NCI-H510A (cell line): ENCODE data around the gene FADS6.
"Not testable (repeated sequence)": the region's sequence is repeated elsewhere in the genome, so short reads cannot be mapped to it uniquely, and the experiment has no call there.

ENCODE experiments used
- DNase-seq: peaks from one replicate; lab custom pipeline; 2025; lab: John Stamatoyannopoulos, UW

Gene FADS6

DNA sequence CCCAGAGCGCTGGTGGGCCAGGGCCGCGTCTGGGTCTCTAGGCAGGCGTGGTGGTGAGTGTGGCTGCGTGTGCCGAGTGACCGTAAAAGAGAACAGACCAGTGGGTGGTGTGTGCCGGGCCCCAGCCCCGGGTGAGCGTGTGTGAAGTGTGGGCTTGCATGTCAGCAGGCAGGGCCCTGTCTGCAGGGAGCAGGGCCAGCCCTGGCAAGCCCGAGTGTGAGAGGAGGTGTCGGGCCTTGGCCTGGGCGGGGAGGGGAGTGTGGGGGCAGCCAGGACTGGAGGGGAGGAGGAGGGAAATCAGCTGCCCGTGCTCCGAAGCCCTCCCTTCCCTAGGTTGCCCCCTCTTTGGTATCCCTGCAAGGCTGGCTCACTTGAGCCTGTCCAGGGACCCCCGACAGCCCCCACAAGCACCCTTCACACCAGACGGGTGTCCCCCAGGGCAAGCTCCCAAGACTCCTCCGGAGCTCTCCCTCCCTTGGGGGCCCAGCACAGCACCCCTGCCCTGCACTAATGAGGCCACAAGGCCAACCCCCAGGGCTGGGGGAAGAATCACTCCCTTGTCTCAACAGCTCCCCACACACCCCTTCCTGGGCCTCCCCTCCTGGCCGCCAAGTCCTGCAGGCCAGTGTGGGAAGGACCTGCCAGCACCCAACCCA is 27.7 kb upstream of the FADS6 start:
- DNase-seq, result no peak

DNA sequence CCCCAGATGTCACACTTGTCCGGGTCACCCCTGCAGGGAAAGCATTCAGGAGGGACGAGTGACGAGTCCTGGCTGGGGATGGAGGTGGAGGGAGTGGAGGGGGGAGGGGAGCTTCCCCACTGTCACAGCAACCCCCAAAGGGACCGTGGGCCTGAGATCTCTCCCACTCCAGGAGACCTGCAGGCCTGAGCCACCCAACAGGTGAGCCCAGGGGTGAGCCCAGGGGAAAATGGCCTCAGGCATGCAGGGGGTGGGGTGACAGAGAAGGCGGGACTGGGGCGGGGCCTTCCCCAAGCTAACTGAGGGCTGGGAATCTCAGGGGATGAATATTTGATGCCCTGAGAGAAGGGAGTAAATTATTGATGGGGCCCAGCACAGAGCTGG is 27.2 kb upstream of the FADS6 start:
- no peak for DNase-seq

DNA sequence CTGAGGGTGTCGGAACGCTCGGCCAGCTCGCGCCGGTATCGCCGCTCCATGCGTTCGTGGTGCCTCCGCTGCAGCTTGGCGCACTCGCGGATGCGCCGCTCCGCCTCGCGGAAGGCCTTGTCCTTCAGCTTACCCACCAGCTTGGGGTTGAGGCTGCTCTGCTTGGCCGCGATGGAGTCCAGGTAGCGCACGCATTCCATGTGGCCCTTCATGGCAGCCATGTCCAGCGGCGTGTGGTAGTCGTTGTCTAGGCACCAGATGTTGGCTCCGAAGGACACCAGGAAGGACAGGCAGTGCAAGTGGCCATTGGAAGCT is 26.8 kb upstream of the FADS6 start:
- DNase-seq, result no peak

DNA sequence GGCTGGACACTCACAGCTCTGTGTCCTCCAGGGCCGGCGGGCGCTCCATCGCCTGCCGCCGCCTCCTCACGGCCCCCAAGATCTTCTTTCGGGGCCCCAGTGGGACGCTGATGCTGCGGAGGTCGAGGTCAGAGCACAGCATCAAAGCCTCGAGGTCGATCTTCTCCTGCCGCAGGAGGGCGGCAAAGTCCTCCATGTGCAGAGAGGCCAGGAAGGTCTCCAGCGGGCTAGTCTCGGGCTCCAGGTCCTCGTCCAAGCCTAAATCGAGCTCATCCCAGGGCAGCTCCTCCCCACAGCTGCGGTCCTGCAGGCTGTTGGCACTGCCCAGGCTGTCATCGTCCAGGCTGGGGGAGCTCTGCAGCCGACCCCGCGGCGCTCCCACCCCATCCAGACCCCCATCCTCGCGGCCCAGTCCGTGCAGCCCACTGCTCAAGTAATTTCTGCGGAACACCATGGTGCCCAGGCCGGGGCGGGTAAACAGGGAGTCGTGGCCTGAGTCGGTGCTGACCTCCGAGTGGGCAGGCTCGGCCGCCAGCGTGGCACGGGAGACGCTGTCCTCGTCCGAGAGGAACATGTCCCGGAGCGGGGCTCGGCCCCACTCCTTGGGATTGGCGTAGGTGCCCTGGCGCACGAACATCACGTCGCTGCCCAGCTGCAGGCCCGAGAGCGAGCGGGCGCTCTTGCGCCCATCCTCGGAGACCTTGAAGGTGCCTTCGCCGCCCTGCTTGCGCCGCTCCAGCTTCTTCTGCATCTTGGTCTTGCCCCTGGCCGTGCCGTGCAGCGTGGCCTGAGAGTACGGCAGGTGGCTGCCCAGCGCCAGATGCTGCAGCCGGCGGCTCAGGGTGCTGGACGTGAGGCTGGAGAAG is 26.2 kb upstream of the FADS6 start:
- DNase-seq, result no peak

DNA sequence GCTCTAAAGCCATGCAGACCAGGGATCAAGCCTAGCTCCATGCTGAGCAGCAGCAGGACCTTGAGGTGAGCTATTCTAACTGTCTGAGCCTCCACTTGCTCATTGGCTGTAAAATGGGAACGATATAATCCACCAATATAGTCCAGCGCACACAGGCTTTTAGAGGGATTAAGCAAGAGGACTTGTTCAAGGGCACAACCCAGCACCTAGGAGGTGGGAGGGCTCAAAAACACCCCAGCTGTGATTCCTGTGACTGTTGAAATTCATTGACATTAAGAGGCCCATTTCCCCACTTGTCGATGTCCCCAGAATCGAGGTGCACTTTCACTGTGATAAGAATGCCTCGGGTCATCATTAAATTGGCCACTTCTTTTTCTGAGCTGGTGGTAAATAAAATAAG is 25.5 kb upstream of the FADS6 start:
- DNase-seq, result no peak

DNA sequence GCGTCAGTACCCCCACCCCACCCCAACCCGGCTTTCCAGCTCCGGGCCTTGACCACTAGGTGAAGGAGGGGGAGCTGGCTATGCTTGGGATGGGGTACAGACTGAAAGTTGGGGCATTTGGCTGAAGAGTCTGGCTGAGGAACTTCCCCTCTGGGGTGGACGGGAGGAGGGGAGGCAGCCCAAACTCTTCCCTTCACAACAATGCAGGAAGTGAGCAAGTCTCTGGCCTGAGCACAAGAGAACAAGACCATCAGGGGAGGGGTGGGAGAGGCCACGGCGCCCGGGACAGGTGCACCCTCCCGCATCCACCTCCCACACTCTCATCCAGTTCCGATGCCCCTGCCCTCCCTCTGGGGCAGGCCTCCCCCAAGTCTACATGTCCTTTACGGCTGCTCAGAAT is 24.0 kb upstream of the FADS6 start:
- DNase-seq, result no peak

DNA sequence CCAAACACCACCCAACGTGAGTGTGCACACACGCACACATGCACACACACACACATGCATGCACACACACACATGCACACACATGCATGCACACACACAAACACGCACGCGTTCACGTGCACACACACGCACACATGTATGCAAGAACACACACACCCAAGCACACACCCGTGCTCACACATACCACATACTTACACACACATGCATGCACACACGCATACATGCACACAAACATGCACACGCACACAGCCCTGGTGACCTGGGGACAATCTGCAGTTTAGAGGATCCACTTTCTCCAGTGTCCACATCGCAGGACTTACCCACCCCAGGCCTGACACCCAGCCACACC is 23.4 kb upstream of the FADS6 start:
- DNase-seq, result no peak

DNA sequence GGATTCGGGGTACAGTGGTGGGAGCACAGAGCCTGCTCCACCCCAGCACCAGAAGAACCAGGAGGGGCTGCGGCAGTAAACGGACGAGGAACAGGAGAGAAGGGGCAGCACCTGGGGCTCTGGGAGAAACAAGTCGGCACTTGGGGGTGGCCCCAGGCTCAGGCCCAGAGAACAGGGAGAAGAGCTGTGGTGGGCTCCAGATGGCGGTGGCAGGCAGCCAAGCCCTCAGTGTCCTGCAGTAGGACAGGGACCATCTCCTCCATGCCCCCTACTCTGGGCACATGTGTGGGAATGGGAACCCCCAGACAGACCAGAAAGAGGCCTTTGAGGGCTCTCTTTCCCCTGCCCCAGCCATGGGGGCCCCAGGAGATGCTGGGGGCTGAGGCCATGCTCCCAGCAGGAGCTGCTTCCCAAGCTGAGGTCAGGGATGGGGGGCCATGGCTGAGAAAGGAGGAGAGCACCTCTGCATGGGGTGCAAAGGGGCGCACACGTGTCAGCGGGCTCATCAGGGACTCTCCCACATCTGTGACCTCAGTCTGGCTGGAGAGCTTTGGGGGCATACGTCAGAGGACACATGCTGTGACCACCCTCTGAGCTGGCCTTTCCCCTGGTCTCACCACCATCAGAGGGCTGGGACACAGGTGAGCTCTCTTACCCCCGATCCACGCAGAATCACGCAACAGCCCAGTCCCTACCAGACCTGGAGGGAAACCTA is 22.9 kb upstream of the FADS6 start:
- no peak for DNase-seq

DNA sequence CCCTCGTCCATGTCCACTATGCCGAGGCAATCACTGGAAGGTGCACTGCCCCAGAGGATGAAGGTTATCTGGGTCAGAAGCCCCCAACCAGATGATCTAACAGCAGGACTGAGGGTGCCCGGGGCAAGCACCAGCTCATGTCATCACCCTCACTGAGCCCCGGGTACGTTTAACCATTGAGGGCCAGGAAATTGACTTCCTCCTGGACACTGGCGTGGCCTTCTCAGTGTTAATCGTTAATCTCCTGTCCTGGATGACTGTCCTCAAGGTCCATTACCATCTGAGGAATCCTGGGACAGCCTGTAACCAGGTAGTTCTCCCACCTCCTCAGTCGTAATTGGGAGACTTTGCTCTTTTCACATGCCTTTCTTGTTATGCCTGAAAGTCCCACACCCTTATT is 18.0 kb upstream of the FADS6 start:
- DNase-seq, result not testable (repeated sequence)

DNA sequence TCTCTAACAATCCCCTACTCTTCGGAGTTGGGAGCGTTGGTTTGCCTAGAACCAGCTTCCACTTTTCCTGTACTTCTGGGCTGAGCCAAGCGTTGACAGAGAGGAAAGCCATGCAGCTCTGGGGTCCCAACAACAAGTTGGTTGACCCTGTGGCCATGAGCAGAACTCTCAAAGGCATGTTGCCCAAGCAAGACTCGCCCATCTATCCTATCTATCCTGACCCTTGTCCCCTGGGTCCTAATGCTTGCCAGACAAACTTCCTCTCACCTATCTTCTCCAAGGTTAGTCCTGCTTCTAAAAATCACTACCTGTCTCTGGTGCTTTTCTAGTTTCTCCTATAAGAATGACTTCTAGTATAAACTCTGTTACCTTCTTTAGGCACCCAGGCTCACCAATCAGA is 15.7 kb upstream of the FADS6 start:
- not testable (repeated sequence) for DNase-seq

DNA sequence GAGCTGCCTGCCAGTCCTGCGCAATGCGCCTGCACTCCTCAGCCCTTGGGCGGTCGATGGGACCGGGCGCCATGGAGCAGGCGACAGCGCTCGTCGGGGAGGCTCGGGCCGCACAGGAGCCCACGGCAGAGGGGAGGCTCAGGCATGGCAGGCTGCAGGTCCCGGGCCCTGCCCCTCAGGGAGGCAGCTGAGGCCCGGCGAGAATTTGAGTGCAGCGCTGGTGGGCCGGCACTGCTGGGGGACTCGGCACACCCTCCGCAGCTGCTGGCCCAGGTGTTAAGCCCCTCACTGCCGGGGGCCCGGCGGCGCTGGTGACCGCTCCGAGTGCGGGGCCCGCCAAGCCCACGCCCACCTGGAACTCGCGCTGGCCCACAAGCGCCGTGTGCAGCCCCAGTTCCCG is 13.6 kb upstream of the FADS6 start:
- DNase-seq, result no peak

DNA sequence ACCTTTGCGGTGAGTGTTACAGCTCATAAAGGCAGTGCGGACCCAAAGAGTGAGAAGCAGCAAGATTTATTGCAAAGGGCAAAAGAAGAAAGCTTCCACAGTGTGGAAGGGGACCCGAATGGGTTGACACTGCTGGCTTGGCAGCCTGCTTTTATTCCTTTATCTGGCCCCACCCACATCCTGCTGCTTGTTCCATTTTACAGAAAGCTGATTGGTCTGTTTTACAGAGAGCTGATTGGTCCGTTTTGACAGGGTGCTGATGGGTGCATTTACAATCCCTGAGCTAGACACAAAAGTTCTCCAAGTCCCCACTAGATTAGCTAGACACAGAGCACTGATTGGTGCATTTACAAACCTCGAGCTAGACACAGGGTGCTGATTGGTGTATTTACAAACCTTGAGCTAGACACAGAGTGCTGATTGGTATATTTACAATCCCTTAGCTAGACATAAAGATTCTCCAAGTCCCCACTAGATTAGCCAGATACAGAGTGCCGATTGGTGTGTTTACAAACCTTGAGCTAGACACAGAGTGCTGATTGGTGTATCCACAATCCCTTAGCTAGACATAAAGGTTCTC is 12.9 kb upstream of the FADS6 start:
- DNase-seq, result not testable (repeated sequence)

DNA sequence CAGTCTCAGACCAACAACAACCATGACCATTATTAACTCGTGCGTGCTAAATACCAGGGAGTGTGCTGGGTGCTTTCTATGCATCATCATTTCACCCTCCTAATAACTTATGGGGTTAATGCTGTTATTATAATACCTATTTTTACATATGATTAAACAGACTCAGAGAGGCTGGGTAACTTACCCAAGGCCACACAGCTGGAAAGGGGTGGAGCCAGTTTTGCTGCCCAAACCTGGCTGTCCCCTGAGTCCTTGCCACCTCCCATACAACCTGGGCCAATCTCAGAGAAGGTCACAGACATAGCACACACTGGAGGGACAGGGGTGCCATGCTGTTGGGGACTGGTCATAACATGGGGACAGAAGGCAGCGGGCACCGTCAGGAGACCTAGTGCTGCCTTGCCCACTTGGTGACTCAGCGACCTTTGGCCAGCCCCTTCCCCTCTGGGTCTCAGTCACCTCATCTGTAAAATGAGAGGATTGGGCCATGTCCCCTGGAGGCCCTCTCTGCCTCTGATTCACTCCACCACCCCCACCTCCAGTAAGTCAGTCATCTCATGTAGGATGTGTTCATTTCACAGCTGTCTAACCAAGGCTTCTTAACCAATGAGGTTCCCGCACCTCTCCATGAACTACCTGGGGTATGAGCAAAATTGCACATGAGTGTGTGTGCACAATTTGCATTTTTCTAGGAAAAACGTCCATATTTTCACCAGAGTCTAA is 11.4 kb upstream of the FADS6 start:
- no peak for DNase-seq

DNA sequence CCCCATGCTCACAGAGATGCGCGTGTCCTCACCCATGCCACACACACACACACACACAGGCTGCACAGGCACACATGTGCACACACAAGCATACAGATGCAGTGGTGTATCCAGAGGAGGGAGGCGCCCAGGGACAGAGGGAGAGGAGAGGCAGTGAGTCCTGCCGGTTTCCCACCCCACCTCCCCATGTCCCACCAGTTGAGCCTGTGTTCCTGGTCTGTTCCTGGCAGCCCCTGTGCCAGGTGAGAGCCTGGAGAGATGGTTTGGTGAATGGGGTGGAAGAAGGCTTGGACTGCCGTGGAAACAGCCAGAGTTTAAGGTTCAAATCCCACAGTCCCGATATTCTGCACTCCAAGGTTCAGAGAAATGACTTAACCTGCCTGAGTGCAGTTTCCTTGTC is 10.2 kb upstream of the FADS6 start:
- no peak for DNase-seq

DNA sequence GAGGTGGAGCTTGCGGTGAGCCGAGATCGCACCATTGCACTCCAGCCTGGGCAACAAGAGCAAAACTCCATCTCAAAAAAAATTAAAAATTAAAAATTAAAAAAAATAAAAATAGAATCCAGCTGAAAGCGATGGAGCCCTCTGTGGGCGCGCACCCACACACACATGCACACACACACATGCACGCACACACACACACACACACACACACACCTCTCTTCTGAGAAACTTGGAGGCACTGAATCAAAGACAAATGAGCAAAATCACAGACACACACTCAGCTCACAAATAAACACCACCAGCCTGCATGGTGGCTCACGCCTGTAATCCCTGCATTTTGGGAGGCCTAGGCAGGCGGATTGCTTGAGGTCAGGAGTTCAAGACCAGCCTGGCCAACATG is 9.6 kb upstream of the FADS6 start:
- DNase-seq, result no peak

DNA sequence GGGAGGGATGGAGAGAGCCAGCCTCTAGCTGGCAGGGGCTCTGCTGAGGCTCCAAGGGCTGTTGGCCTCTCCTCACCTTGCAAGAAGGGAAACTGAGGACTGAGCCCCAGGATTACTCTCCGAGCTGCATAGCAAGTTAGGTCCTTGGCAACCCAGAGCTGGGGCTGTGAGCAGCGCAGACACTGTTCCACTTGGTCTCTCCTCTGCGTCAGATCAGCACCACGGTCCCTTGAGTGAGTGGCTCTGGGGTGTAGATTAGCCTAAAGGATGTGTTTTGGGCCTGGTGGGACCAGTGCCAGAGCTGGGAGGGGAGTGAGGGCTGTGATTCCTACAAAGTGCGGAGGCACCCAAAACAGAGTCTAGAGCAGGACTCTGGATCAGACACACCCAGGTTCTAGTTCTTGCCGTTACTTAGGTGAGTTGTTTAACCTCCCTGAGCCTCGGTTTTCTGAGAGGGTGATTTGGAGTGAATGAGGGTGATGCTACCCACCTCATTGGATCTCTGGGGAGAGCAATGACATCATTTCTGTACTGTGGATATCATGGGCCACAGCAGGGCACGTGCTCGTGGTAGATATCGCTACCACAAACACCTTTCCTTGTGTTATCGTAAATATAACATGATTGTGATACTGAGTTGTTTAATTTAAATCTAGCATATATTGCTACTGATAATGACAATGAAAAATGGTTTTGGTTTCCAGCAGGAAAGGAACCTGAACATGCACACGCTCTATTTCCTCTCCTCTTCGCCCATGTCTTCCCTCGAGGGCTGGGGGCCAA is 8.1 kb upstream of the FADS6 start:
- no peak for DNase-seq

DNA sequence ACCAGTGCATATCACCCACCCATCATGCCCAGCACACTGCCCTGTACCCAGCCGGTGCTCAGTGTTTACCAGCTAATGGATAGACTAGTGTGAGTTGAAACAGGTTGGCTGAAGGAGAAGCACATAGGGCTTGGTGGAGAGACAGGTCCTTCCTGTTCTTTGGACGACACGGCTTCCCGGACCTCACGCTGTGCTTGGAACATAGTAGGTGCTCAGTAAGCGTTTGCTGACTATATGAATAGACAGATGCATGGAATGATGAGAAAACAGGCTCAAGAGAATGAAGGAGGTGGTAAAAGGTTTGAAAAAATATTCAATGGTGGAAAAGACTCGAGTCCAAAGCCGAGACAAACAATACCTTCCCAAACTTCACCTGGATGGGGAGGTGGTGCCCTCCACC is 6.8 kb upstream of the FADS6 start:
- DNase-seq, result no peak

DNA sequence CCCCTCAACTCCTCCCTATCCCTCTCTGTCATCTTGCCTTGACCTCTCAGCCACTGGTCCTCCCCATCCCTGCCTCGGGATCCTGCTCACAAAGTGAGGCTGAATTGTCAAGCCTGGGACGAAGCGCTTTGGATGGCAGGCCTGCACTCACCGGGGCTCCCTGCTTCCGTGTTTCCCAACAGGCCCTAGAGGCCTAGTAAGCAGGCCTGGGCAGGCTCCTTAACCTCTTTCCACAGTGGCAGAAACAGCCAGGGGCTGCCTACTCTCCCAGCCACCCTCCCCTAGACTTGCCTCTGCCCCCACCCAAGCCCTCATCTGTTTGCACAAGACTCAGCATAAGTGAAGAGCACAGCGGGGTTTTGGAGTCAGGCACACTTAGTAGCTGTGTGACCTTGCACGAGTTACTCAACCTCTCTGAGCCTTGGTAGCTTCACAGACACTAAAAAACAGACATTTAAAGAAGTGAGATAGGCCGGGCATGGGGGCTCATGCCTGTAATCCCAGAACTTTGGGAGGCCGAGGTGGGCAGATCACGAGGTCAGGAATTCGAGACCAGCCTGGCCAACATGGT is 5.0 kb upstream of the FADS6 start:
- no peak for DNase-seq

DNA sequence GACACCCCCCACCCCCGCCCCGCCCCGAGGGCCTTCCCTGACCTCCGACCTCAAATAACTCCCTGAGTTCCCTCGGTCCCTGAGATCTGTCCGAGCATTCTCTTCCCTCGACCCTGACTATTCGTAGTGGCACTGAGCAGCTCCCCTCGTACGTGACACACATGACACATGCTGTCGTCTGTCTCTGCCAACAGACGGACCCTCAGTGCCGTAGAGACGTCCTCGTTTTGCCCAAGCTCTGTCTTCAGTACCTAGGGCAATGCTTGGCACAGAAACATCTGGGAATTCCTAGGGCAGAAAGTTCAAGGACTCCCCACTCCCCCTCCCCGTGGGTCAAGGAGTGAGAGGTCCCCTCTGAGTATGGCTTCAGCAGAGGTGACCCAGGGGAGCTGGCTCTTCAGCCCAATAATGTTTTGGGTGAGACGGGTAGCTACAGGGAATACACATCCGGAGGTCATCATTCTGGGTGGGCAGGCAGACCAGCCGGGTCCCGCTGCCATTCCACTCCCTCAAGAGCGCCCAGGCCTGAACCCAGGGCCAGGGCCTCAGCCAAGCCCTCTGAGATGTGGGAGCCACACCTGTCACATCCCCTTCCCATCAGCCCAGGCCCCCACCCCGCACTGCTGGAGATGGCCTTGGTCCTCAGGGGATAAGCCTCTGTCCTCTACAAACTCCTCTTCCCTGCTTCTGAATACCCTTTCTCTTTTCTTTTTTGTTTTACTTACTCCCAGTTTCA is 671 bp upstream of the FADS6 start:
- no peak for DNase-seq

DNA sequence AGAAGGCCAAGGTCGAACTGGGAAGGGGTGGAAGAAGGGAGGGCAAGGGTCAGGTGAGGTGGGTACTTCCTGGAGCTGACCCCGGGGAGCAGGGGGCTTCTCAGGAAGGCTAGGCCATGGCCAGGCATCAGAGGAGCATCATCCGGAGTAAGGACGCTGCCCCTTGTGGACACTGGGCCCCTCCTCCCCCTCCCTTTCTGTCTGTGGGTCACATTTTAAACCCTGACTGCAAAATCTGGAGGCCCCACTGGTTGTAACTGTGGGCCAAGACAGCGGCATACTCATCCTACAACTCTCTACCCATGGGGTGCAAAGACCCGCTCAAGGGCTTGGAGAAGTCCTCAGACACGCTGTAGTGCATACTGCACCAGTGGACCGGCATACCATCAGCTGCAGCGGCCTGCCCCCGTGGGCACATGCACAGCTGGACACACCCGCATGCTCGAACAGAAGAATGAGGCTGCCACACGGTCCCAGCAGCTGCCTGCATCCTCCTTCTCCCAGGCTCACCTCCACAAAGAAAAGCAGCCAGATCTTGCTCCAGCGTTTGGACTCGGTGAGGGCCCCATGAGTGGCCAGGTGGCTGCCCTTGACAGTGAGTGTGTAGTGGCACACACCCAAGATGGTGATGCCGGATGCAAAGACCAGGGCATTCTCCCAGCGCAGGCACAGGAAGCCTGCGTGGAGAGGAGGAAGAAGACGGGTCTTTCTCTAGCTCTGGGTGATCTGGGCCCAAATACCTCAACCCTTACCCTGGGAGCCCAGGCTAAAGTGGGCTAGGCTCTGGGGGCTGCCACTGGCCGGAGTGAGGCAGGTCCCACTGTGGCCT is 1.2 kb downstream of the FADS6 start:
- DNase-seq, result peak; percentile 25
